PC-9 (cell line): Measurements from ENCODE around the gene TRIO.

Experiments
- CTCF ChIP-seq: fragments of 200-600 bp; sonication (generic); conservative IDR thresholded peaks from 2 replicates; pipeline ENCODE4 v1.6.1; 2017; ENCODE audit warnings: mixed run types, antibody characterized with exemption, mild to moderate bottlenecking, moderate library complexity
- EZH2 ChIP-seq: fragments of 200-600 bp; sonication (generic); IDR thresholded peaks from 2 replicates; pipeline ENCODE4 v1.8.0; 2017; ENCODE audit warnings: antibody characterized with exemption, low read depth

- no peak for TF ChIP-seq EZH2
- no peak for TF ChIP-seq CTCF
These were observed 107.0 kb downstream of the TRIO start for GRCh38 chr5:14250084-14250695.
